Measurements from ENCODE around the gene ARHGAP21. TPM values are rescaled to one million over a fixed set of nuclear protein-coding genes. Genes with fewer than 3 reads are reported as not detected.

ARHGAP21 gene
- total and polyA plus RNA-seq, 2 donors (not counting 1 experiment from before 2014, with no cell fraction given) = 5.3 to 25.5 TPM

- Histone ChIP-seq H3K9me3 (ENCODE audit: control extremely low read depth in 1 of 3, control insufficient read depth in 2 of 3, insufficient read depth in 1 of 3, low read length in 2 of 3) (no peaks in the 10 kb centered on the region), H3K27me3 (replicated peaks in 1 of 4; ENCODE audit: control extremely low read depth in 1 of 4, control insufficient read depth in 3 of 4, insufficient read depth in 4 of 4, low read length in 3 of 4) (no peaks in the 10 kb centered on the region), H3K4me1 (ENCODE audit: control insufficient read depth in 2 of 2, insufficient read depth in 2 of 2, low read length in 2 of 2) (no peaks in the 10 kb centered on the region), H3K4me2 (replicated peaks; ENCODE audit: low read depth, low read length, poor library complexity, severe bottlenecking) (no peak overlapping the region), H3K4me3 (ENCODE audit: control extremely low read depth in 1 of 5, extremely low read depth in 1 of 5, insufficient read depth in 1 of 5, low read depth in 2 of 5, low read length in 4 of 5) (no peak overlapping the region), H3K79me2 (ENCODE audit: control insufficient read depth, insufficient read depth, low read length) (no peaks in the 10 kb centered on the region), H3K27ac (ENCODE audit: low read length in 2 of 2) (no peak overlapping the region), H3K36me3 (replicated peaks in 1 of 2; ENCODE audit: control extremely low read depth in 1 of 2, control insufficient read depth in 1 of 2, extremely low read depth in 1 of 2, insufficient read depth in 2 of 2, low read length in 1 of 2) (no peaks in the 10 kb centered on the region), H4K20me1 (ENCODE audit: control insufficient read depth, insufficient read depth, low read length, poor library complexity, severe bottlenecking) (no peaks in the 10 kb centered on the region), H2AFZ (ENCODE audit: insufficient read depth, low read depth, low read length, poor library complexity, severe bottlenecking) (no peak overlapping the region), H3K9ac (ENCODE audit: low read length) (no peak overlapping the region)
- H3K27ac Mint-ChIP-seq = no peak overlapping the region
- ATAC-seq (ENCODE audit: low read depth) (no peak), DNase-seq (no peak)
- no peak overlapping the region for H3K4me3 Mint-ChIP-seq
- intact Hi-C loops (cut with micrococcal nuclease) = no loop called here
- no peak for TF ChIP-seq EZH2 (IDR thresholded peaks at IDR 0.05; ENCODE audit: borderline replicate concordance, insufficient read depth, low read depth, low read length, poor library complexity, severe bottlenecking)
- no peak for TF ChIP-seq CTCF (IDR thresholded peaks at IDR 0.05)
- H3K4me1 Mint-ChIP-seq = no peaks in the 10 kb centered on the region
- H3K27me3 Mint-ChIP-seq = peaks cover 20% of the 10 kb centered on the region
- WGBS (ENCODE audit: insufficient coverage) = 88% methylated on average over 11 of the region's 12 CpGs
- ChIA-PET CTCF (interaction anchor here (1.0 kb wide), 1 partner anchor 13 kb away, joined by 4 read pairs; no protein-coding TSS in a partner anchor), POLR2A (no interaction called here)
- H3K9me3 Mint-ChIP-seq (ENCODE audit: insufficient read depth) = no peaks in the 10 kb centered on the region
Measured at GRCh38 chr10:24569828-24570657, 153.6 kb downstream of the ARHGAP21 start.

- H3K9ac ChIP-seq (ENCODE audit: low read length) = no peak overlapping the region
- TF ChIP-seq CTCF (IDR thresholded peaks at IDR 0.05) = no peak
- no peak for TF ChIP-seq EZH2 (IDR thresholded peaks at IDR 0.05; ENCODE audit: borderline replicate concordance, insufficient read depth, low read depth, low read length, poor library complexity, severe bottlenecking)
- no peaks in the 10 kb centered on the region for H3K4me1 Mint-ChIP-seq
- peaks cover 22% of the 10 kb centered on the region for H3K27me3 Mint-ChIP-seq
- 96% methylated on average over 12 of the region's 13 CpGs for WGBS (ENCODE audit: insufficient coverage)
- CTCF ChIA-PET = no interaction called here
- H3K4me1 ChIP-seq (ENCODE audit: control insufficient read depth in 2 of 2, insufficient read depth in 2 of 2, low read length in 2 of 2) = no peaks in the 10 kb centered on the region
- no peak overlapping the region for H2AFZ ChIP-seq (ENCODE audit: insufficient read depth, low read depth, low read length, poor library complexity, severe bottlenecking)
- H3K79me2 ChIP-seq (ENCODE audit: control insufficient read depth, insufficient read depth, low read length) = no peaks in the 10 kb centered on the region
- no peak overlapping the region for H3K4me3 Mint-ChIP-seq
- H3K36me3 ChIP-seq (replicated peaks in 1 of 2; ENCODE audit: control extremely low read depth in 1 of 2, control insufficient read depth in 1 of 2, extremely low read depth in 1 of 2, insufficient read depth in 2 of 2, low read length in 1 of 2) = no peaks in the 10 kb centered on the region
- POLR2A ChIA-PET = no interaction called here
- no peaks in the 10 kb centered on the region for H3K27me3 ChIP-seq (replicated peaks in 1 of 4; ENCODE audit: control extremely low read depth in 1 of 4, control insufficient read depth in 3 of 4, insufficient read depth in 4 of 4, low read length in 3 of 4)
- H3K9me3 ChIP-seq (ENCODE audit: control extremely low read depth in 1 of 3, control insufficient read depth in 2 of 3, insufficient read depth in 1 of 3, low read length in 2 of 3) = no peaks in the 10 kb centered on the region
- H3K27ac ChIP-seq (ENCODE audit: low read length in 2 of 2) = no peak overlapping the region
- no peaks in the 10 kb centered on the region for H3K9me3 Mint-ChIP-seq (ENCODE audit: insufficient read depth)
- intact Hi-C loops (cut with micrococcal nuclease) = no loop called here
- H4K20me1 ChIP-seq (ENCODE audit: control insufficient read depth, insufficient read depth, low read length, poor library complexity, severe bottlenecking) = no peaks in the 10 kb centered on the region
- no peak for ATAC-seq (ENCODE audit: low read depth)
- no peak overlapping the region for H3K4me3 ChIP-seq (ENCODE audit: control extremely low read depth in 1 of 5, extremely low read depth in 1 of 5, insufficient read depth in 1 of 5, low read depth in 2 of 5, low read length in 4 of 5)
- no peak overlapping the region for H3K27ac Mint-ChIP-seq
- no peak overlapping the region for H3K4me2 ChIP-seq (replicated peaks; ENCODE audit: low read depth, low read length, poor library complexity, severe bottlenecking)
- DNase-seq = no peak
Measured at GRCh38 chr10:24569330-24569796, 154.3 kb downstream of the ARHGAP21 start.

Data from B cell (primary cell).